ENCODE data around the gene PARP14. TPM values are rescaled to one million over a fixed set of nuclear protein-coding genes. Genes with fewer than 3 reads are reported as not detected.

PARP14 gene
- total RNA-seq, 1 experiment from 2014 or later = 17.4 TPM

DNA sequence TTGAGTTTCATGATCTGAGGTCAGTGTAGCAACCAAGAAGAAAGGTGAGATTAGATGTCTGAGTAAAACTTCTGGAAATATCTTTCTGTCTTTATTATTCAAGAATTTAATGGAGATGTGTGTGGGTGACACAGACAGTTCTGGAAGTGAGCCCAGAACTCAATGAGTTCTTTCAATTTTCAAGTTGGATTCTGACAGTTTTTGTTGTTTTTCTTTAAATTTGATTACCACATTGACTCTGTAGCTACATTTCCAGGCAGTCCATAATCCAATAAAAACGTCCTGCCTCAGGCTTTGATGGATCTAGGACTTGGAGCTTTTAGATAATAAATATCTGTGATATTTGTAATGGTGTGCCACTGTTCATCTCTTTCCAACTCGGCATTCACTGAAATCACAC is 3.9 kb upstream of the PARP14 start:
- H3K14ac ChIP-seq (ENCODE audit: insufficient read depth, low read length) = no peak overlapping the region
- no peak overlapping the region for H3K18ac ChIP-seq (ENCODE audit: insufficient read length, low read depth, low read length)
- peaks cover 0 to under 1% (median under 1%) of the 10 kb centered on the region in 3 experiments; a peak in 2 of 7 replicates for H3K36me3 Mint-ChIP-seq (ENCODE audit: insufficient read depth in 1 of 3, low read depth in 3 of 3)
- H3K9me3 Mint-ChIP-seq = peaks cover 1 to 3% of the 10 kb centered on the region in 2 experiments; a peak in 4 of 5 replicates
- H3K23me2 ChIP-seq (ENCODE audit: insufficient read length, low read depth, low read length, poor library complexity, severe bottlenecking) = peaks cover 15% of the 10 kb centered on the region
- H3K4ac ChIP-seq (ENCODE audit: low read depth, low read length) = no peak overlapping the region
- no peaks in the 10 kb centered on the region for H3K79me1 ChIP-seq (ENCODE audit: insufficient read depth, low read depth, low read length, poor library complexity, severe bottlenecking)
- no peak overlapping the region for H2BK15ac ChIP-seq (ENCODE audit: low read depth, low read length)
- H4K91ac ChIP-seq (ENCODE audit: insufficient read length, low read depth, low read length) = no peak overlapping the region
- H2BK5ac ChIP-seq (ENCODE audit: insufficient read length, low read length) = no peak overlapping the region
- DNase-seq = no peak
- no peaks in the 10 kb centered on the region for H3K9me3 ChIP-seq (ENCODE audit: control insufficient read depth, low read depth, low read length)
- no peak overlapping the region for H3K9ac ChIP-seq (ENCODE audit: extremely low read depth, insufficient read length, low read length)
- H3K4me1 ChIP-seq (ENCODE audit: insufficient read depth, low read length) = peaks cover 7% of the 10 kb centered on the region; the same call in 1 of the 2 replicates
- H4K20me1 ChIP-seq (ENCODE audit: control insufficient read depth, insufficient read depth, insufficient read length) = no peaks in the 10 kb centered on the region
- H2BK20ac ChIP-seq (ENCODE audit: low read depth, low read length, poor library complexity, severe bottlenecking) = no peak overlapping the region
- WGBS (ENCODE audit: extremely low coverage, insufficient read length, low lambda C conversion rate) = no CpG with 5 or more reads among the region's 2 CpGs
- H3K4me3 Mint-ChIP-seq = no peak overlapping the region
- peaks cover 4% of the 10 kb centered on the region; the same call in 1 of the 2 replicates for H3K27me3 Mint-ChIP-seq (ENCODE audit: low read depth)
- no peak overlapping the region for H3K27ac Mint-ChIP-seq
- H3K27ac ChIP-seq (ENCODE audit: insufficient read length, low read depth, low read length) = no peak overlapping the region
- H3T11ph ChIP-seq (ENCODE audit: low read length) = no peak overlapping the region
- no peak overlapping the region for H3K23ac ChIP-seq (ENCODE audit: insufficient read length, low read depth, low read length)
- H4K5ac ChIP-seq (ENCODE audit: insufficient read length, low read depth, low read length) = no peak overlapping the region
- H3K79me2 ChIP-seq (ENCODE audit: insufficient read depth, low read length) = no peaks in the 10 kb centered on the region
- H3K4me2 ChIP-seq (ENCODE audit: insufficient read depth, insufficient read length, low read length) = no peak overlapping the region
- H3K4me1 Mint-ChIP-seq = peaks cover 19 to 21% of the 10 kb centered on the region in 2 experiments
- no peaks in the 10 kb centered on the region for H3K27me3 ChIP-seq (ENCODE audit: insufficient read depth, low read length)
- TF ChIP-seq CTCF (conservative IDR thresholded peaks at IDR 0.05) = no peak
- H2AFZ ChIP-seq (ENCODE audit: low read length) = no peak overlapping the region
- no peak overlapping the region for H2AK5ac ChIP-seq (ENCODE audit: insufficient read length, low read length)
- no peak overlapping the region for H3K56ac ChIP-seq (ENCODE audit: insufficient read length, low read depth, low read length)
- no peak overlapping the region for H2BK12ac ChIP-seq (ENCODE audit: insufficient read length, low read depth, low read length)
- H4K8ac ChIP-seq (replicated peaks; ENCODE audit: insufficient read length, low read depth, low read length) = no peak overlapping the region
- no peak overlapping the region for H2BK120ac ChIP-seq (ENCODE audit: low read depth, low read length, poor library complexity, severe bottlenecking)
